ENCODE results near the gene CWC22. TPM values are rescaled to one million over a fixed set of nuclear protein-coding genes. Genes with fewer than 3 reads are reported as not detected.

The CWC22 gene
- total and polyA plus RNA-seq, 2 of the 8 experiments (the other 6 are each of a cell fraction or from before 2014, with no cell fraction given), result 3.7 to 34.0 TPM

DNA sequence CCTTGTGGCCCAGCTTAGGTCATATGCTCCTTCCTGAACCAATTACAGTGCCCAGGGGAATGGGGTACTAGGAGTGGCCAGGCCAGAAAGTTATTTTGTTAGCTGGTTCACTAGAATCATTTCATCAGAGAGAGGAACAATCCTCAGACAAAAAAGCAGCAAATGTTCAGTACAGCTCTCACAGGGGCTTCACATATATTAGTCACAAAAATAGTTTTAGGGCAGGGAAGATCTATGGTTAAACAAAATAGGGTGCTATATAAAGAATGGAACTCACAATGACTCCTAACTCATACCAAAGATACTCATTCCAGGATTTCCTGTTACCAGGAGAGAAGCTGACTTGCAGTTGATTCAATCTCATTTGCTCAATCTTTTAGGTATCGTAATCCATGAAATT, 71.0 kb downstream of the CWC22 start:
- FAIRE-seq (no peak), DNase-seq (ENCODE audit: low read depth in 1 of 2, low spot score in 2 of 2) (no peak)
- Histone ChIP-seq H3K23ac (ENCODE audit: insufficient read length) (no peak overlapping the region), H3K79me2 (ENCODE audit: control insufficient read depth in 1 of 2, insufficient read depth in 2 of 2, low read length in 2 of 2) (no peaks in the 10 kb centered on the region), H3K4me1 (replicated peaks in 1 of 4; ENCODE audit: control insufficient read depth in 3 of 4, insufficient read depth in 4 of 4, low read length in 3 of 4) (peaks cover 0 to 2% (median 0%) of the 10 kb centered on the region in 4 experiments; a peak in 1 of 7 replicates), H3K36me3 (ENCODE audit: control insufficient read depth in 2 of 4, insufficient read depth in 4 of 4, low read length in 3 of 4) (no peaks in the 10 kb centered on the region), H3K4me3 (ENCODE audit: extremely low read depth in 1 of 4, insufficient read depth in 2 of 4, low read depth in 3 of 4, low read length in 4 of 4) (no peak overlapping the region), H3K9ac (replicated peaks in 1 of 4; ENCODE audit: extremely low read depth in 1 of 4, low read depth in 3 of 4, low read length in 3 of 4) (no peak overlapping the region), H4K8ac (ENCODE audit: extremely low read depth, insufficient read depth, low read length) (no peak overlapping the region), H3K23me2 (ENCODE audit: low read depth, low read length) (no peaks in the 10 kb centered on the region), H3K4ac (replicated peaks; ENCODE audit: insufficient read length, low read depth, low read length) (no peak overlapping the region), H4K91ac (replicated peaks; ENCODE audit: insufficient read length, low read length) (no peak overlapping the region), H2AK5ac (ENCODE audit: low read depth, low read length) (no peak overlapping the region), H4K20me1 (replicated peaks in 1 of 2; ENCODE audit: control insufficient read depth in 1 of 2, insufficient read depth in 2 of 2, low read length in 2 of 2) (no peaks in the 10 kb centered on the region), H3K18ac (ENCODE audit: extremely low read depth, low read length) (no peak overlapping the region), H3K79me1 (ENCODE audit: low read depth, low read length) (no peaks in the 10 kb centered on the region), H3K9me3 (ENCODE audit: insufficient read depth in 2 of 2, low read depth in 1 of 2, low read length in 1 of 2) (no peaks in the 10 kb centered on the region), H3K14ac (ENCODE audit: insufficient read length) (no peak overlapping the region), H3K4me2 (ENCODE audit: insufficient read depth in 1 of 2, low read depth in 2 of 2, low read length in 2 of 2) (no peak overlapping the region), H3K27me3 (replicated peaks in 1 of 4; ENCODE audit: control insufficient read depth in 3 of 4, extremely low read depth in 1 of 4, insufficient read depth in 3 of 4, low read length in 3 of 4) (peaks cover 0 to 1% (median 0%) of the 10 kb centered on the region in 4 experiments; a peak in 1 of 7 replicates), H3K56ac (replicated peaks; ENCODE audit: insufficient read length, low read depth, low read length) (no peak overlapping the region), H2BK5ac (ENCODE audit: low read depth, low read length) (no peak overlapping the region), H2BK12ac (ENCODE audit: low read depth, low read length) (no peak overlapping the region), H2AFZ (ENCODE audit: low read length) (no peak overlapping the region; the same call in 1 of the 2 replicates), H2BK20ac (ENCODE audit: low read length) (no peak overlapping the region), H4K5ac (ENCODE audit: insufficient read length, low read depth, low read length) (no peak overlapping the region), H2BK15ac (ENCODE audit: low read length) (no peak overlapping the region), H2BK120ac (replicated peaks; ENCODE audit: low read depth, low read length) (no peak overlapping the region), H3K27ac (ENCODE audit: low read depth, low read length) (no peak overlapping the region)
- POLR2A ChIA-PET (ENCODE audit: partially characterized antibody), result no interaction called here
- CTCF ChIA-PET (ENCODE audit: partially characterized antibody), result interaction anchor here (0.6 to 7.0 kb wide), 27 partner anchors 9 to 501 kb away, joined by 3 to 72 read pairs (median 5); no protein-coding TSS in a partner anchor
- TF ChIP-seq BCL11A (IDR thresholded peaks at IDR 0.05; ENCODE audit: low read depth in 2 of 2, low read length in 2 of 2) (no peak), EZH2 (IDR thresholded peaks at IDR 0.05; ENCODE audit: low read depth, low read length, severe bottlenecking) (no peak), GABPA (IDR thresholded peaks at IDR 0.05; ENCODE audit: borderline replicate concordance, insufficient read depth, low read length) (no peak), TAF1 (IDR thresholded peaks at IDR 0.05; ENCODE audit: low read depth, low read length) (no peak), RAD21 (IDR thresholded peaks at IDR 0.05 in 1 of 2, conservative IDR thresholded peaks at IDR 0.05 in 1 of 2; ENCODE audit: low read depth in 2 of 2, low read length in 2 of 2) (no peak), MAFK (IDR thresholded peaks at IDR 0.05; ENCODE audit: low read depth, low read length) (no peak), CHD2 (IDR thresholded peaks at IDR 0.05; ENCODE audit: low read length) (no peak), SIX5 (IDR thresholded peaks at IDR 0.05; ENCODE audit: low read depth, low read length) (no peak), POU5F1 (IDR thresholded peaks at IDR 0.05; ENCODE audit: low read depth, low read length) (no peak), RFX5 (IDR thresholded peaks at IDR 0.05; ENCODE audit: borderline replicate concordance, low read depth, low read length) (no peak), SP1 (IDR thresholded peaks at IDR 0.05; ENCODE audit: low read depth, low read length) (no peak), KDM1A (IDR thresholded peaks at IDR 0.05; ENCODE audit: borderline replicate concordance, low read length) (no peak), POLR2A (IDR thresholded peaks at IDR 0.05; ENCODE audit: control extremely low read depth in 1 of 2, low read depth in 2 of 2, low read length in 2 of 2) (no peak)
- WGBS, 2 experiments (ENCODE audit: extremely low coverage in 1 of 2, insufficient coverage in 1 of 2, insufficient read length in 1 of 2, insufficient replicate concordance in 2 of 2, low coverage in 1 of 2, low lambda C conversion rate in 2 of 2, missing lambda C conversion rate in 1 of 2), result 91% methylated on average over 1 of the region's 1 CpG; no CpG with 5 or more reads in 1 of the 2 experiments

All from H1 (cell line).